ENCODE measurements around the gene TBX21. TPM values are rescaled to one million over a fixed set of nuclear protein-coding genes. Genes with fewer than 3 reads are reported as not detected.

TBX21 gene
- total and polyA plus RNA-seq, 2 of the 4 experiments (the other 2 are of a cell fraction): not detected

GRCh38 chr17:47735536-47736011 is 2.5 kb downstream of the TBX21 start:
- H4K91ac ChIP-seq (ENCODE audit: insufficient read depth, low read depth, low read length): no peak overlapping the region
- no peak overlapping the region for H3K27ac ChIP-seq (ENCODE audit: insufficient read depth, low read length)
- peaks cover 66% of the 10 kb centered on the region for H3K27me3 ChIP-seq (ENCODE audit: control insufficient read depth, insufficient read depth, low read length)
- no peak overlapping the region for H2BK5ac ChIP-seq (ENCODE audit: low read depth, low read length, poor library complexity, severe bottlenecking)
- H3K56ac ChIP-seq (ENCODE audit: extremely low read depth, insufficient read depth, low read length): no peak overlapping the region
- H4K20me1 ChIP-seq (ENCODE audit: insufficient read depth, low read length): peaks cover 12% of the 10 kb centered on the region
- 88% methylated on average over 2 of the region's 3 CpGs; no CpG with 5 or more reads in 1 of the 2 experiments for WGBS, 2 experiments (ENCODE audit: extremely low coverage in 2 of 2, insufficient read length in 1 of 2)
- no TSS peak for BruUV-seq (replicated peaks)
- H3K23ac ChIP-seq (ENCODE audit: low read depth, low read length): no peak overlapping the region
- no peak overlapping the region for H2BK20ac ChIP-seq (ENCODE audit: low read depth, low read length)
- H3K14ac ChIP-seq (replicated peaks; ENCODE audit: low read depth, low read length): no peak overlapping the region
- H2AFZ ChIP-seq (replicated peaks; ENCODE audit: low read length, poor library complexity): no peak overlapping the region
- no peak overlapping the region for H3K4me3 ChIP-seq (ENCODE audit: insufficient read depth, low read depth, low read length)
- H3K9me1 ChIP-seq (ENCODE audit: insufficient read depth, low read length): no peaks in the 10 kb centered on the region
- no peak for ATAC-seq (ENCODE audit: low read depth)
- no peak overlapping the region for H4K8ac ChIP-seq (ENCODE audit: low read depth in 2 of 2, low read length in 2 of 2)
- dilution Hi-C loops (cut with HindIII; ENCODE audit: low sequenced_read_pairs, unreplicated experiment) (no loop called here), intact Hi-C loops (cut with micrococcal nuclease) (no loop called here), in situ Hi-C loops (cut with MboI; ENCODE audit: low sequenced_read_pairs) (no loop called here)
- no peak overlapping the region for H3K18ac ChIP-seq (ENCODE audit: low read depth, low read length)
- H3K9ac ChIP-seq (ENCODE audit: low read depth, low read length): no peak overlapping the region
- ChIA-PET POLR2A (ENCODE audit: unreplicated experiment) (no interaction called here), CTCF (no interaction called here)
- no peaks in the 10 kb centered on the region for H3K4me1 ChIP-seq (ENCODE audit: control insufficient read depth, insufficient read depth, low read length)
- no peak overlapping the region for H4K5ac ChIP-seq (ENCODE audit: low read depth, low read length)
- H3K9me3 ChIP-seq (ENCODE audit: control insufficient read depth, insufficient read depth, low read length): peaks cover 2% of the 10 kb centered on the region; the same call in 1 of the 2 replicates
- no peaks in the 10 kb centered on the region for H3K79me1 ChIP-seq (ENCODE audit: low read depth in 1 of 2, low read length in 2 of 2)
- no peak overlapping the region for H2BK120ac ChIP-seq (ENCODE audit: low read depth, low read length)
- H3K4me2 ChIP-seq (ENCODE audit: low read depth, low read length): no peak overlapping the region
- H2BK15ac ChIP-seq (ENCODE audit: low read depth, low read length): no peak overlapping the region
- no peak for TF ChIP-seq MAZ (IDR thresholded peaks at IDR 0.05; ENCODE audit: borderline replicate concordance, low read depth, low read length)
- TF ChIP-seq CHD1 (IDR thresholded peaks at IDR 0.05; ENCODE audit: low read depth, low read length): no peak
- no peak for TF ChIP-seq USF2 (IDR thresholded peaks at IDR 0.05; ENCODE audit: low read depth, low read length)
- no peak for TF ChIP-seq CEBPB (IDR thresholded peaks at IDR 0.05; ENCODE audit: low read depth, low read length)
- no peak for TF ChIP-seq ELK1 (IDR thresholded peaks at IDR 0.05; ENCODE audit: borderline replicate concordance, low read depth, low read length)
- no peak for TF ChIP-seq SMC3 (IDR thresholded peaks at IDR 0.05; ENCODE audit: low read depth, low read length)
- no peak for TF ChIP-seq POLR2A (IDR thresholded peaks at IDR 0.05; ENCODE audit: low read depth, low read length)
- no peak for TF ChIP-seq BHLHE40 (IDR thresholded peaks at IDR 0.05; ENCODE audit: low read depth, low read length)
- no peak for TF ChIP-seq FOS (IDR thresholded peaks at IDR 0.05; ENCODE audit: low read depth, low read length)
- no peak for TF ChIP-seq CTCF (conservative IDR thresholded peaks at IDR 0.05; ENCODE audit: low read depth, low read length)
- TF ChIP-seq MXI1 (IDR thresholded peaks at IDR 0.05; ENCODE audit: borderline replicate concordance, low read depth, low read length): no peak
- no peak for DNase-seq
- no peaks in the 10 kb centered on the region for H3K36me3 ChIP-seq (ENCODE audit: control insufficient read depth, insufficient read depth, low read length)
- H2AK5ac ChIP-seq (ENCODE audit: low read depth, low read length): no peak overlapping the region
- H2AK9ac ChIP-seq (replicated peaks; ENCODE audit: low read depth, low read length, poor library complexity): no peak overlapping the region
- H3K4ac ChIP-seq (ENCODE audit: low read depth, low read length): no peak overlapping the region

Measured in IMR-90 (cell line).